Measurements from ENCODE around the gene ELMOD3.

DNA sequence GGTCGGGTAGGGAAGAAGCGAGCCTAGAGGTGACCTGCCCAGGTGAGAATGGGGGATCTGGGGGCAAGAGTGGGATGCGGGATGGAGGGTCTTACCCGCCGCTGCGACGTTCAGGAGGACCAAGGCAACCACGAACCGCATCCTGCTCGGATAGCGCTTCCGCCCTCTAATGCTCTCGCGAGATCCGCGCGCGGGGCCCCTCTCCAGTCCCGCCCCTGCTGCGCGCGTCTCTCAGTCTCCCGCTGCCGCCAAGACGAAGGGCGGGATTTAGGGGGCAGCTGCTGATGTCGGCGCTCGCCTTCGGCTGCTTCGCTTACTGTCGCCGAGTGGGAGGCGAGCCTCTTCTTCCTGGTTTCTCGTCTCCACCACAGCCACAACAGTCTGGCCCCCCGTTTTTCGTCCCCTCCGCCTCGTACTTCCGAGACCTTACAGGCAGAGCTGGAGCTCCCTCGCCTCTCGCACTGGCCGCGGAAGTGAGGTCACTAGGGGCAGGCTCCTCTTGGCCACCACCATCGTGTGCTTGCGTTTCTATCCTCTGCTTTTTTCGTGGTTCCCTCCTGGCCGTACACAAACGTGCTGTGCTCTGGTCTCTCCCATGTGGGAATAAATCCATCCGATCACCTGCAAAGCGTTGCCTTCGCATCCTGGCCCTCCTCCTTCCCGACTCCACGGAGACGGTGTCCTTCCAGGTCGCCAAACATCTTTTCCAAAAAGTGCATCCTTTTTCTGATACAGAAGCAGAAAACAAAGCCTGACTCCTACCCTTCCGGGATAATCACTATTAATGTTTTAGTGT lies 26.5 kb upstream of the ELMOD3 start, which contains the start of gene TGOLN2:
- TF ChIP-seq CTCF (IDR thresholded peaks at IDR 0.05; ENCODE audit: poor library complexity, severe bottlenecking) (peak; percentile 50), MXI1 (conservative IDR thresholded peaks at IDR 0.05; ENCODE audit: poor library complexity, severe bottlenecking) (peak; percentile 83), TAF1 (IDR thresholded peaks at IDR 0.05; ENCODE audit: low read depth) (peak; percentile 95), EZH2 (IDR thresholded peaks at IDR 0.05; ENCODE audit: borderline replicate concordance, insufficient read depth, low read length, poor library complexity, severe bottlenecking) (no peak), SMC3 (conservative IDR thresholded peaks at IDR 0.05; ENCODE audit: poor library complexity) (peak; percentile 55), EP300 (conservative IDR thresholded peaks at IDR 0.05; ENCODE audit: poor library complexity, severe bottlenecking) (peak; percentile 52), POLR2AphosphoS5 (IDR thresholded peaks at IDR 0.05) (peak; percentile 99)
- TF ChIP-seq, protein P1, sequence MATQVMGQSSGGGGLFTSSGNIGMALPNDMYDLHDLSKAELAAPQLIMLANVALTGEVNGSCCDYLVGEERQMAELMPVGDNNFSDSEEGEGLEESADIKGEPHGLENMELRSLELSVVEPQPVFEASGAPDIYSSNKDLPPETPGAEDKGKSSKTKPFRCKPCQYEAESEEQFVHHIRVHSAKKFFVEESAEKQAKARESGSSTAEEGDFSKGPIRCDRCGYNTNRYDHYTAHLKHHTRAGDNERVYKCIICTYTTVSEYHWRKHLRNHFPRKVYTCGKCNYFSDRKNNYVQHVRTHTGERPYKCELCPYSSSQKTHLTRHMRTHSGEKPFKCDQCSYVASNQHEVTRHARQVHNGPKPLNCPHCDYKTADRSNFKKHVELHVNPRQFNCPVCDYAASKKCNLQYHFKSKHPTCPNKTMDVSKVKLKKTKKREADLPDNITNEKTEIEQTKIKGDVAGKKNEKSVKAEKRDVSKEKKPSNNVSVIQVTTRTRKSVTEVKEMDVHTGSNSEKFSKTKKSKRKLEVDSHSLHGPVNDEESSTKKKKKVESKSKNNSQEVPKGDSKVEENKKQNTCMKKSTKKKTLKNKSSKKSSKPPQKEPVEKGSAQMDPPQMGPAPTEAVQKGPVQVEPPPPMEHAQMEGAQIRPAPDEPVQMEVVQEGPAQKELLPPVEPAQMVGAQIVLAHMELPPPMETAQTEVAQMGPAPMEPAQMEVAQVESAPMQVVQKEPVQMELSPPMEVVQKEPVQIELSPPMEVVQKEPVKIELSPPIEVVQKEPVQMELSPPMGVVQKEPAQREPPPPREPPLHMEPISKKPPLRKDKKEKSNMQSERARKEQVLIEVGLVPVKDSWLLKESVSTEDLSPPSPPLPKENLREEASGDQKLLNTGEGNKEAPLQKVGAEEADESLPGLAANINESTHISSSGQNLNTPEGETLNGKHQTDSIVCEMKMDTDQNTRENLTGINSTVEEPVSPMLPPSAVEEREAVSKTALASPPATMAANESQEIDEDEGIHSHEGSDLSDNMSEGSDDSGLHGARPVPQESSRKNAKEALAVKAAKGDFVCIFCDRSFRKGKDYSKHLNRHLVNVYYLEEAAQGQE (IDR thresholded peaks at IDR 0.05; ENCODE audit: borderline replicate concordance) = peak; percentile 93

Data from neural cell (in vitro differentiated cells).